Ureter (tissue), 1 donor: ENCODE measurements around the gene ZNF764. TPM values are rescaled to one million over a fixed set of nuclear protein-coding genes. Genes with fewer than 3 reads are reported as not detected.
"Not testable (repeated sequence)": the region's sequence is repeated elsewhere in the genome, so short reads cannot be mapped to it uniquely, and the experiment has no call there.

Experiments used
- DNase-seq: peaks from one replicate; pipeline ENCODE4 v3.0.0-alpha.2; 2020; ENCODE audit warnings: low spot score
- total RNA-seq: library from RNA; stranded (reverse); gene quantifications from one replicate; pipeline ENCODE4 v1.2.4, GENCODE V29; 2023
- donor health status: DM: yes; HTN: yes; CAD: no.

The ZNF764 gene
- total RNA-seq, 1 donor from 2014 or later, result 6.9 TPM

- peak; percentile 70 for DNase-seq
Observed at GRCh38 chr16:30527635-30528178, 30.5 kb downstream of the ZNF764 start.

GRCh38 chr16:30526823-30527634 lies 31.1 kb downstream of the ZNF764 start:
- peak; percentile 98 for DNase-seq

GRCh38 chr16:30526137-30526822 lies 31.9 kb downstream of the ZNF764 start, which contains the start of gene ZNF768:
TSS of gene ZNF768 (minus strand) at chr16:30526566. CDS start at chr16:30526413, 153 bp downstream.
- DNase-seq, result no peak

- no peak for DNase-seq
Observed at GRCh38 chr16:30525844-30526136, 32.4 kb downstream of the ZNF764 start.

GRCh38 chr16:30524575-30525568 lies 33.3 kb downstream of the ZNF764 start:
- no peak for DNase-seq

- no peak for DNase-seq
Observed at GRCh38 chr16:30523768-30524574, 34.2 kb downstream of the ZNF764 start.

GRCh38 chr16:30522702-30523463 lies 35.3 kb downstream of the ZNF764 start:
- DNase-seq, result not testable (repeated sequence)

GRCh38 chr16:30521873-30522641 lies 36.1 kb downstream of the ZNF764 start:
- no peak for DNase-seq

- no peak for DNase-seq
Observed at GRCh38 chr16:30521476-30521872, 36.7 kb downstream of the ZNF764 start.

GRCh38 chr16:30519120-30520049 lies 38.8 kb downstream of the ZNF764 start:
- no peak for DNase-seq

- DNase-seq, result no peak
Observed at GRCh38 chr16:30518552-30518951, 39.6 kb downstream of the ZNF764 start.

GRCh38 chr16:30515275-30515674 lies 42.9 kb downstream of the ZNF764 start:
- DNase-seq, result no peak

- DNase-seq, result no peak
Observed at GRCh38 chr16:30511509-30511908, 46.7 kb downstream of the ZNF764 start.

- DNase-seq, result no peak
Observed at GRCh38 chr16:30510376-30510938, 47.7 kb downstream of the ZNF764 start.

GRCh38 chr16:30509081-30509765 lies 49.0 kb downstream of the ZNF764 start:
- DNase-seq, result no peak
